Ecto neural progenitor cell (in vitro differentiated cells): ENCODE results near the gene RIPOR3.

Source experiments
- DNase-seq: peaks from one replicate; pipeline ENCODE4 v3.0.0-alpha.2; 2018; ENCODE audit warnings: low spot score

The RIPOR3 gene, protein sequence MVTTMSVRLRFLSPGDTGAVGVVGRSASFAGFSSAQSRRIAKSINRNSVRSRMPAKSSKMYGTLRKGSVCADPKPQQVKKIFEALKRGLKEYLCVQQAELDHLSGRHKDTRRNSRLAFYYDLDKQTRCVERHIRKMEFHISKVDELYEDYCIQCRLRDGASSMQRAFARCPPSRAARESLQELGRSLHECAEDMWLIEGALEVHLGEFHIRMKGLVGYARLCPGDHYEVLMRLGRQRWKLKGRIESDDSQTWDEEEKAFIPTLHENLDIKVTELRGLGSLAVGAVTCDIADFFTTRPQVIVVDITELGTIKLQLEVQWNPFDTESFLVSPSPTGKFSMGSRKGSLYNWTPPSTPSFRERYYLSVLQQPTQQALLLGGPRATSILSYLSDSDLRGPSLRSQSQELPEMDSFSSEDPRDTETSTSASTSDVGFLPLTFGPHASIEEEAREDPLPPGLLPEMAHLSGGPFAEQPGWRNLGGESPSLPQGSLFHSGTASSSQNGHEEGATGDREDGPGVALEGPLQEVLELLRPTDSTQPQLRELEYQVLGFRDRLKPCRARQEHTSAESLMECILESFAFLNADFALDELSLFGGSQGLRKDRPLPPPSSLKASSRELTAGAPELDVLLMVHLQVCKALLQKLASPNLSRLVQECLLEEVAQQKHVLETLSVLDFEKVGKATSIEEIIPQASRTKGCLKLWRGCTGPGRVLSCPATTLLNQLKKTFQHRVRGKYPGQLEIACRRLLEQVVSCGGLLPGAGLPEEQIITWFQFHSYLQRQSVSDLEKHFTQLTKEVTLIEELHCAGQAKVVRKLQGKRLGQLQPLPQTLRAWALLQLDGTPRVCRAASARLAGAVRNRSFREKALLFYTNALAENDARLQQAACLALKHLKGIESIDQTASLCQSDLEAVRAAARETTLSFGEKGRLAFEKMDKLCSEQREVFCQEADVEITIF

DNA sequence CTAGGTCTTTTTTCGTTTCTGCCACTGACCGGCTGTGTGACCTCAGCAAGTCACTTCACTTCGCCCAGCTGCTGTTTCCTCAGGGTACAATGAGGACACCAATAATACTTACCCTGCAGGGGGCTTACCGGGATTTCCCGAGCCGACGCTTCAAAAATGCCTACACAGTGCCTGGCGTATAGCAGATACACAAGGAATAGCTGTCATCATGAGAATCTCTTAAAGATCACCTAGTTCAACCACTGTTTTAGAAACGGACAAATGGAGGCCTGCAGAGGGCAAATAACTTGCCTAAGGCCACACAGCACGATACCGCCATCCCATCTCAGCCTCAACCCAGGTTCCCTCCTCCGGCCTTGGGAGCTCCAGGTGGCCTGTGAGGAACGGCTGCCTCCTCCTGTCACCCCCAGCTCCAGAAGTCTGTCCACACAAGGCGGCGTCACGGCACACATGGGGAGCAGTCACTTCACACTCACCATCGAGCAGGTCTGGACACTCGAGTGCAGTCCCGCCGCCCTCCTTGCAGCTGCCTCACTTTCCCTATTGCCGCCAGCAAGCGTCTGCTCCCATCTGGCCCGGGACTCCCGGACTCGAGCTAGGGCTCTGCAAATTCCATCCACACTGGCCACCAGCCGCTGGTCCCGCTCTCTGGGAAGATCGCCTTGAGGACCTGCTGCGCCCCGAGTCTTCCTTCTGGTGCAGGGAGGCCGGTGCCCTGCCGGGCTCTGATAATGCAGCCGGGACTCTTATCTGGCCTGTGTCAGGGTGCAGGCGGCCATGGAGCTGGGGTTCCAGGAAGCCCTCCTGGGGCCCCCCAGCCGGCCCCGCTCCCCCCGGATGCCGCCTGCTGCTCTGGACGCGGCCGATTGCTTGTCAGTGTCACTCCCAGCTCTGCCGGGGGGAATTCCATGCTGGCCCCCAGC lies at the start of gene RIPOR3:
Gene RIPOR3 (minus strand): TSS at position 893 of the 923 bp plus-strand sequence. CDS start 414 bp downstream, at position 479.
- peak; percentile 70 for DNase-seq

DNA sequence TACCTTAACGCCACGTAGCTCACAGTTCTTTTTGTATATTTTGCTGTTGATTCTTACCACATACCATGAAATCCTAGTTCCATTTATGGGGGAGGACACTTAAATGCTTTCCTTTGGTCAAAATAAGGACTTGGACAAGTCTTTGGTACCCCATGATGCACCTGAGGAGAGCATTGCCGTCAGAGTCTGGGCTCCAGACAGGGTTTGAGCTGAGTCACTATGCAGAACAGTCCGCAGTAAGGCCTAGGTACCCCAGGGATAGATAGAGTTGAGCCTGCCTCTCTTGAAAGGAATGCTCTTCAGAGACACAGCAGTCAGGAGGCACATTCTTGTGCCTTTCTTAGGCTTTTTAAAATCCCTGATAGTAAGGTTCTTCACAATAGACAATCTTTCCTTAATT lies 46.0 kb upstream of the RIPOR3 start:
- peak; percentile 39 for DNase-seq

- no peak for DNase-seq
Observed at GRCh38 chr20:50735813-50736212, 44.5 kb upstream of the RIPOR3 start.

DNA sequence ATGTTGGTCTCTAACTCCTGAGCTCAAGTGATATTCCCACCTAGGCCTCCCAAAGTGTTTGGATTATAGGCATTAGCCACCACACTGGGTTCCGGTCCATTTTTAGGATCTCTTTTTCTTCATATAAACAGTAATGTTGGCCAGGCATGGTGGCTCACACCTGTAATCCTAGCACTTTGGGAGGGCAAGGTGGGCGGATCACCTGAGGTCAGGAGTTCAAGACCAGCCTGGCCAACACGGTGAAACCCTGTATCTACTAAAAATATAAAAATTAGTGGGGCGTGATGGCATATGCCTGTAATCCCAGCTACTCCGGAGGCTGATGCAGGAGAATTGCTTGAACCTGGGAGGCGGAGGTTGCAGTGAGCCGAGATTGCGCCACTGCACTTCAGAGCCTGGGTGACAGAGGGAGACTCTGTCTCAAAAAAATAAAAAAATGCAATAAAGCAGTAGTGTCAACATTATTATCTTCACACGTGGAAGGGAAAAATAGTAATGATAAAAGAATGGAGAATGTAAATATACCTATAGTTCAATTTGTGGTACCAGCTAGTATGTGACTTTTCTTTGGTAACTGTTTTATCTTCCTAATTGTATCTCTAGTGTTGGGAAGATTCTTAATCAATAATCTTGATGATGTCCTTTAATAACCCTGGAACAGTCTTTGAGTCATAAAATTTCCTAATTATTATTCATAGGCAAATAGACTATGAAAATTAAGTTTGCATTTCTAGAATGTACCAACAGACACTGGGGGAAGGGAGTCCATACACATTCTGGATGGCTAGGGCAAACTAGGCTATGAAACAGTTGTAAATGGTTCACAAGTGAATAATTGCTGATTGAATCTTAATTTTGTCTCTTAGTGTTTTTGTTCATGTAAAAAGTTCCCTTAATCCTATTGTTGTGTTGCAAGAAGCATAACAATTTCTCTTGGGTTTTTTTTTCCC lies 43.7 kb upstream of the RIPOR3 start:
- DNase-seq: no peak

GRCh38 chr20:50733644-50734349 lies 42.5 kb upstream of the RIPOR3 start:
- no peak for DNase-seq

DNA sequence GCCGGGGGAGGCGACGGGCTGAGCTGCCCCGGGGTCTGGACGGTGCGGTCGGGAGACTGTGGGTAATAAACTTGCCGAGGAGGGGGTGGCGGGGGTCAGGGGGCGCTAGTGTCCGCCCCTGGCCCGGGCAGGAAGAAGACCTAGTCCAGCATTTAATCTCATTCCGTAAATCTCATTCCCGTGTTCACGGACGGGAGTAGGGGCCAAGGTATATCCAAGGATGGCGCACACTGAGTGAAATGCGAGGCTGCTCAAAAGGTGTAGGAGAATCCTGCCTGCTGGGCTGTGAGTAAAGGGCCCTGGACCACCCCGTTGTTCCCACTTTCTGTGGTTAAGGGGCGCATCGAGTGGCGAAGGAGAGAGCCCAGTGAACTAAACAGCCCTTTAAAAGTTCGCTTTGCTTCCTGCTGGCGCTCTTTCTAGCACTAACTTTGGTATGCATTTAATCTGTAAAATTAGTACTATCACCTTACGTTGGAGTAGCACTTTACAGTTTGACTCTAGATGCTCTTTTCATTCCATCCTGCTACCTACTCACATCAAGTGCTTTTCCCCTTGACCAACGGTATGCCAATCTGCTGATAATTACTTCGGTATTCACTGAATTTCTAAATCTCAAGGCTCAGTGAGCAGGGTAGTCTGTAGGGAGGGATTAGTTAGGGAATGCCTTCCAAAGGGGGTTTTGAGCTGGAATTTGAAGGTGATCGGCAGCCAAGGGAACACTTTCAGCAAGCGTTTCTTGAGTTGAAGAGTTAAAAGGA lies 40.8 kb upstream of the RIPOR3 start:
- DNase-seq: peak; percentile 45

DNA sequence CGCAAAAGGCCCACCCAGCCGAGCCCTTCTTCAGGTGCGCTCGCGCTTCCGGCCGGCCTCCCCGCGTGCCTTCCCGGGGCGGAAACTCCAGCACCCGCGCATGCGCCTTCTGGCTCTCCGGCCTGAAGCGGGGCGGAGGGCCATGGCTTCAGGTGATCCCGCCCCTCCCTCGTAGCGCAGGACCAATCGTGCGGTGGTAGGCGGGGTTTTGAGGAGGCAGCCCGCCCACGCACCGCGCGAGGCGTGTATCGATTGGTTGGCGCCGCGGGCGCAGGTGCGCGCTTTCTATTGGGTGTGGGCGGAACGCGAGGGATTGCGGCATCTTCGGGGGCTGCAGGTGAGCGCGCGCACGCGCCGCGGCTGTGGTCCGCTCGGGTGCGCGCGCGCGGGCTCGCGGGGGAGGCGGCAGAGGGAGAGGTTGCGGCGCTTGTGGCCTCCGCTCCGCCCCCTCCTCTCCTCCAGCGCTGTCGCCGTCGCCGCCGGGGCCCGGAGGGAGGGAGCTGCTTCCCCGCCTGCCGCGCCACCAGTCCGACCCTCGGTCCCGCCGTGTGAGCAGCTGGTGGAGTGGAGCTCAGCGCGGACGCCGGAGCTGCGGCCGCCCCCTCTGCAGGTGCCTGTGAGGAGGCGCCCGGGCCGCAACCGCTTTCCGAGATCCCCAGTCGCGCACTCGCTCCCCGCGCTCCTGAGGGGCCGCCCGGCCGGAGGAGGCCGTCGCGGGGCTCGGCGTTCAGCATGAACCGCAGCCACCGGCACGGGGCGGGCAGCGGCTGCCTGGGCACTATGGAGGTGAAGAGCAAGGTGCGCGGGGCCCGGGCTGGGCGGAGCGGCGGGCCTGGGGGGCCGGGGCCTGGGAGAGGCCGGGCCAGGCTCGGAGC lies 40.0 kb upstream of the RIPOR3 start, which contains the start of gene PARD6B:
Gene PARD6B (plus strand): TSS at position 526 of the 875 bp plus-strand sequence. CDS start 207 bp downstream, at position 733.
- peak; percentile 99 for DNase-seq

DNA sequence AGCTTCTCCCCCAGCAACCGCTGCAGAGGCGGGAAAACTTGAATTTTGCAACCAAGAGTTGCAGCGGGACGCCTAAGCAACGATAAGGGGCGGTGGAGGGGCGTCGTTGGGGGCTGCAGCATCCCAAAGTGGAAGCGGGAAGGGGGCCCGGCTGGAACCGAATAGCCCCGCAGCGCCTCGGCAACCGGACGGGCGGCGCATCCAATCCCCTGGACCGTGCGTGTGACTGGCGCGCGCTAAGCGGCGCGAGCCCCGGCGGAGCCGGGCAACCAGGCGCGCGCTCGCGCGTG lies 39.4 kb upstream of the RIPOR3 start:
- no peak for DNase-seq

DNA sequence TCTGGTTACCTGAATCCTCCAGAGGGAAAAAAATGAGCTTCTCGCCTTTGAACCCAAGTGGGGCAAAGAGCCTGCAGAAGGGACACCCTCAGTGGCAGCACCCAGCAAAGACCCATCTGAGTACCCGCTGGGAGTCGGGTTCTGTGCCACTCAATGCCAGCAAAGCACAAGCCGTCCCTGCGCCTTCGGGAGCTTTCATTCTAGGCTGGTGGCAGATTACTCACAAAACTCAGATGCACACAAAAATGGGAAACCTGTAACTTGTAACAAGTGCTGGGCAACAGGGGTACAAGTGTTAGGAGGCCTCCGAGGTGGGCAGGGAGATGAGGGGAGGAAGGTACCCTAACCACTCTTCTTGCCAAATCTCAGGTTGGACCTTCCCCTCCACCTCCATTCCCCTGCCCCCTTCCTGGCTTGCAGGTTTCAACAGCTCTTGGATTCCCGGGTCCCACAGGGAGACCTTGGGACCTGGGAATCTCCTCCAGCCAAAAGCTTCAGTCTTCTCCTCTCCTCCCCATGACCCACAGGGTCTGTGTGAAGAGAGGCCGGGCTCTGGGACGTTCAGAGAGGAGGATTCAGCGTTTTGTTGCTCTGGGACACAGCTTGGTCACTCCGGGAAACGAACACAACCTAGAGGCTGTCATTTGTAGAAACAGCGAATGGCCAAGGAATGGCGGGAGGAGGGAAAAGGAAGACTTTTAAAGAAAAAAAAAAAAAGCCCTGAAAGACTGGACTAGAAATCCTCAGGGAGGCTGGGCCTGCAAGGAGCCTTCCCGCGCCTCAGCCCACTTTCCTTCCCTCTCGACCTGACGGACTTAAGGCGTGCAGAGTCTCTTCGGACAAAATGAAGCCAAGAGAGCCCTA lies 38.8 kb upstream of the RIPOR3 start:
- DNase-seq: peak; percentile 50

DNA sequence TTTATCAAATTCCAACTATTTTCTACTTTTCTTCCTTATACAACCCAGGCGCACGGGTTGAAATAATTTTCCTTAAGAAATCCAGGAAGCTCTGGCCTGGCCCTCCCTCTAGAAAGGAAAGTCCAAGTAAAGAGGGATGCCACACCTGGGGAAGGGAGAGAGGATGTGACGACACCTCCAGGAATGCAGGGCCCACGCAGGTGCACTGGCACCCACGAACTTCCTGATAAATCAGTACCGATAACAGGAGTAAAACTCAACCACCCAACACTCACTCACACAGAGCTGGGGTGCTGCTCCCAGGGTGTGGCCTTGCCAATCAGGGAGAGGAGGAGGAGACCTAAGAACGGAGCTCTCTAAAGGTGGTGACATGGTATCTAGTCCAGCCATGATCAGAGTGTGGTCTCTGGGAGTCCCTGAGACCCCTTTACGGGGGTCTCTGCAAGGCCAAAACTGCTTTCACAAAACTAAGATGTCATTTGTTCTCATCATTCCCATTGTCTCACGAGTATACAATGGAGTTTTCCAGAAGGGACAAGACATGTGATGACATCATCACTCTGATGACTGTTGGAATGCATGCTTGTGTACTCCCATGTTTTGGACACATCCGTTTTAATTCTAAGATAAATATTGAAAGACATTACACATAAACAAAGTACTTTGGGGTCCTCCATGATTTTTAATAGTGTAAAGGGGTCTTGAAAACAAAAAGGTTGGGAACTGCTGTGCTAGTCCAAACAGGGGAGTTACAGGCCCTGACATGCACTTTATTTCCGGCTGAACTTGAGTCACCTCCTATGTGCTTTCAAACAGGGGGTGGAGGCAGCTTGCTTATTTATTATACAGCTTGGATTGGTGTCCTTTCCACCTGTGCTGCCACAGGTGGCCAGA lies 37.9 kb upstream of the RIPOR3 start:
- DNase-seq: peak; percentile 38

DNA sequence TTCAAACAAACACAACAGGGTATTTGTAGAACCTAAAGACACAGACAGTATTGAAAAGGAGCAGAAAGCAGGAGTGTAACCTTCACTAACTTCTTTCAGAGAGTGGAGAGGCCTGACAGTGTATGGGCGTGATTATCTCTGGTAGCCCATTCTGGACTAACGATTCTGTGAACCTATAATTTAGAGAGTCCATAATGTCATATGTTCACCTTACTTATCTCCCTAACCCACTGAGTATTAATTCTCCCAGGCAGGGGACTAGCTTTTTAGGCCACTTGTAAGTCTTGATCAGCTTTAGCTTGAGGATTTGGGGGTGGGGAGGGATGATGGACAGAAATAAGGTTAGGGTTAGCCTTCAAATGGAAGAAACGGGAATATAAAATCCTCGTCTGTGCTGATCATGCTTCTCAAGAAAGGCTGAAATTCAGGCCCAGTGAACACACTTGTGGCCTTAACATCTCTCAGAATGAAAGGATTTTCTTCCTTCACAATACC lies 37.2 kb upstream of the RIPOR3 start:
- DNase-seq: peak; percentile 12

DNA sequence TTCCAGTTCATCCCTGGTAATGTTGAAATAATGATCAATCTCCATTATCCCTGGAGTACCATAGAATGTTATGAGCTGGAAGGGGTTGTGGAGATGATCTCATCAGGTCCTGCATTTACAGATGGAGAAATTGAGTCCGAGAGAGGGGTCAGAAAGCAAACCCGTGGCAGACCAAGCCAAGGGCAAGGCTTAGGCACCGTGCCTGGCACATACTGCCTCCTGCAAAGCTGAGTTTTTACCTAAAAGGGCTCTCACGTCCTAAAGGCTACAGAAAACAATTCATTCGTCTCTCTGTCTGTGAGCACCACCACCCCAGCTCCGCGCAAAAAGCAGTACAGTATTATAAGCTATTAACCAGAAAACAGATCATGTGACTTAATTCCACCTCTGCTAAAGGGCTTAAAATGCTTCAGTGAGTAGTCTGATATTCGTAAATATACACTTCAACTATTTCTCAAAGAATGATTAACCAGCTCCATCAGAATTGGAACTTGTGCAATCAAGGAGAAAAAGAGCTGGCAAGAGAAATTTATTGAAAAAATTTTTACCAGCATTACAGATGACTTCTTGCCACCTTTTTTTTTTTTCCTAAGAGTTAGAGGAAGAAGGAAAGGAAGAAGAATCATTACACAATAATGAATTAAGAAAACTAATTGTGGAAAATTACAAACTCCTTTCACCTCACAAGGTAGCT lies 36.6 kb upstream of the RIPOR3 start:
- DNase-seq: peak; percentile 26

DNA sequence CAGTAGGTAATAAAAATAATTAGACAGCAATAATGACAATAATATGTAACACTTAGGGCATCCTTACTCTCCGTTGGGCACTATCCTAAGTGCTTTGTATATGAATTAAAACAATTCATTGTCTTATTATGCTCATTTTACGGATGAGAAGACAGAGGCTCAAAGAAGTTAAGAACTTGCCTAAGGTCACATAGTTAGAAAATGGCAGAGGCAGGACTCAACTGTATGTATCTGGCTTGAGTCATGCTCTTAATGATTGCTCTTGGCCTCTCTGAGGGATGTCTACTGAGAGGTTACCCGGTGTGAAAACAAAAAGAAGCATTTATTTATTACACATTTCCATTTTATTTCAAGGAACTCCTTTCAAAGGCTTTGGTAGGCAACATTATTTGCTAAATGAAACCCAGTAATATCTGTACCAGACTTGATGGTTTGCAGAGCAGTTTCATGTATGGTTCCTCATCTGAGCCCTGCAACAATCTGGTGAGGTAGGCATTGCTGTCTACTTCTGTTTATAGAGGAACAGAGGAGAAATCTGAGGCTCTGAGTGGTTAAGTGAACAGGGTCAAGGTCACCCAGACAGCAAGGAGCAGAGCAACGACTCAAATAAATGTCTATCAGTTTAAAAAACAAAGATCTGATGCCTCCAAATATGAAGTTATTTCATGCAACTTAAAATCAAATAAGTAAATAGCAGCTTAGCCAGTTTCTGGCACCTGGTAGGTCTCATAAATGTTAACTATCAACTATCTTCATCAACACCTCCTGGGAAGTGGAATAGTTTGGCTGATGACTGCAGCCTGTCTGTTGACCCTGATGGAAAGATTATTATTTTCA lies 35.8 kb upstream of the RIPOR3 start:
- no peak for DNase-seq

DNA sequence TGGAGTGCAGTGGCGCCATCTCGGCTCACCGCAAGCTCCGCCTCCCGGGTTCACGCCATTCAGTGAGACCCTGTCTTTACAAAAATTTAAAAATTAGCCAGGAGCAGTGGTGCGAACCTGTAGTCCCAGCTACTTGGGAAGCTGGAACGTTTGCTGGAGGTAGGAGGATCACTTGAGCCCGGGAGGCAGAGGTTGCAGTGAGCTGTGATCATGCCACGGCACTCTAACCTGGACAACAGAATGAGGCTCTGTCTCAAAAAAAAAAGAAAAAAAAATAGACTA lies 34.3 kb upstream of the RIPOR3 start:
- no peak for DNase-seq
